Measurements from ENCODE around the gene RAB41.
"Not testable (repeated sequence)": the region's sequence is repeated elsewhere in the genome, so short reads cannot be mapped to it uniquely, and the experiment has no call there.

RAB41 gene

DNA sequence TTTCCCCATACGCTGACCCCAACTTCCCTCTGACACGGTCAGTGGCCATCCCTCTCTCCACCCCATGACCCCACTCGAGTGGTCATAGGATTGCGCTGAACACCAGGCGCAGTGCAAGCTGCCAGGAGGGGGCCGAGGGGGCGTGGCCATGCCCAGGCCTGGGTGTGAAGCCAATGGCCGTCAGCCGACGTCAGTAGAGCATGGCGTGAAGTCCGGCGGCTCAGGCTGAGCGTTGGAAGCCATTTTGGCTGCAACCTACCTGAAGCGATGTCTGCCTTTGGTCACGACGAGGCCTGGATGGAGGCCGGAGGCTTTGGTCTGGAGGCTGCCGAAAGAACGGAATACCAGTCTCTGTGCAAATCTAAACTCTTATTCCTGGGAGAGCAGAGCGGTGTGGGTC, at the start of gene RAB41:
TSS of gene RAB41 (plus strand) at position 222 of the 400 bp plus-strand sequence. CDS start at position 268, 46 bp downstream.
- DNase-seq (ENCODE audit: low spot score) = no peak

DNA sequence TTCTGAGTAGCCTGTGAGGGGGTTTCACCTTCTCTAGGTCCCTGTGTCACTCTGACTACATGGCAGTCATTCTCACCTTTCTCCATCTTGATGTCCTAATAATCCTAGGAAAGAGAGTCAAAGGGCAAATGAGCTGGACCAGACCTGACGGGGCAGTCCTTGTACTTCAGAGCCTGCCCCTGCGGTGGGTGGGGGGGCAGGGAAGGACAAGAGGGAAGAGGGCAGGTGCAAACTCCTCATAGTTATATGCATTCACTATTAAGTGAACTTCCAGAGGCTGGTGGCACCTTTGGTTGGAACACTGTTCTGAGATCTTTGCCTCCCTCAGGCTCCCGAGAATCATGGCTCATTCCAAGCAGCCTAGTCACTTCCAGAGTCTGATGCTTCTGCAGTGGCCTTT, 47.6 kb upstream of the RAB41 start, which contains the start of gene AWAT1:
TSS of gene AWAT1 (plus strand) at position 301 of the 400 bp plus-strand sequence. CDS start at position 342, 41 bp downstream.
- no peak for DNase-seq (ENCODE audit: low spot score)

DNA sequence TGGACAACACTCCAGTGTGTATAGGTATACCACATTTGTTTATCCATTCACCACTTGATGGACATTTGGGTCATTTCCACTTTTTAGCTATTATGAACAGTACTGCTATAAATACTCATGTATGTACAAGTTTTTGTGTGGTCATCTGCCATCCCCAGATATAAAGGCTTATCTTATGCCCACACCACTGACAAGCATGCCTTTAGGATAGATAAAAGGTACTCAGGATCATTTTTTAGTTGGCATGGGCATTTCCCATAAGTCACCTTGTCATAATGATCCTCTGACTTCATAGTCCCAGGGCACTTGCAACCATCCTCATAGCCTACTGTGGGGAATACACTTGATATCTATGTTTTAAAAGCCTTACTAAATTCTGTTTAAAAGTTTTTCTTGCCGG, 41.2 kb upstream of the RAB41 start:
- DNase-seq (ENCODE audit: low spot score) = no peak

DNA sequence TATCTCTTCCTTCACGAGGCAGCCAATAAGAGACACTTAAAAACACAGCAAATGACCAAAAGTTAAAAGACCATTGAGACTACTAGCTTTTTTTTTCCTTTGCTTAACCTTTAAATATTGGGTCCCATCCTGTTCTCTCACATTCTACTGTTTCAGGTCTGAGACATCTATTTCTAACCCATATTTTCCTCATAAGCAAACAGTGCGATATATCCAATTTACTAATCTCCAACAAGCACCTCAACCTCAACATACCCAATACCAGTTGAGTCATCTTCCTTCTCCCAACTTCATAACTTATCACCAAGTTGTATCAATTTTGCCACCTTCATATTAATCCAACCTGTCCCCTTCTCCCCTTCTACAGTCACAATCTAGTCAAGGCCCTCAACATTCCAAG, 40.5 kb upstream of the RAB41 start:
- DNase-seq (ENCODE audit: low spot score) = no peak

DNA sequence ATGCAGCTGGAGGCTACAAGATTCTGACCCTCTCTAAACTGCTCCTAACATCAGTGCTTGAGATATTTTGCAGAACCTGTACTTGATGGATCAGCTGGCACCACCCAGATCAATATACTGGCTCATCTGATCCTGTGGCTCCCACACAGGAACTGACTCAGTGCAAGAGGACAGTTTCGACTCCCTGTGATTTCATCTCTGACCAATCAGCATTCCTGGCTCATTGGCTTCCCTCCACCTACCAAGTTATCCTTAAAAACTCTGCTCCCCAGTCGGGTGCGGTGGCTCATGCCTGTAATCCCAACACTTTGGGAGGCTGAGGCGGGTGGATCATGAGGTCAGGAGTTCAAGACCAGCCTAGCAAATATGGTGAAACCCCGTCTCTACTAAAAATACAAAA, 38.4 kb upstream of the RAB41 start:
- not testable (repeated sequence) for DNase-seq (ENCODE audit: low spot score)

DNA sequence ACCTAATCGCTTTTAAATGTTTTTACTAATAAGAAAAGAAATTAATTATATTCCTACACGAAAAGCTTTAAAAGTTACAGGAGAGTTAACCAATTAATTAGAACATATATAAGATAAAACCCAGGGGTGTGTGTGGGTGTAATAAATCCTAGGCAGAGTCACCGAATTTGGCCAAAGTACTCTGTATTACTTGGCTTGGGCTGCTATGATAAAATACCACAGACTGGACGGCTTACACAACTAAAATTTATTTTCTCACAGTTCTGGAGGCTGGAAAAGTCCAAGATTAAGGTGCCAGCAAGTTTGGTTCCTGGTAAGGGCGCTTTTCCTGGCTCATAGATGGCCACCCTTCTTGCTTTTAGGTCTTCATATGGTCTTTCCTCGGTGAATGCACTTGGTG, 37.1 kb upstream of the RAB41 start:
- DNase-seq (ENCODE audit: low spot score) = no peak

DNA sequence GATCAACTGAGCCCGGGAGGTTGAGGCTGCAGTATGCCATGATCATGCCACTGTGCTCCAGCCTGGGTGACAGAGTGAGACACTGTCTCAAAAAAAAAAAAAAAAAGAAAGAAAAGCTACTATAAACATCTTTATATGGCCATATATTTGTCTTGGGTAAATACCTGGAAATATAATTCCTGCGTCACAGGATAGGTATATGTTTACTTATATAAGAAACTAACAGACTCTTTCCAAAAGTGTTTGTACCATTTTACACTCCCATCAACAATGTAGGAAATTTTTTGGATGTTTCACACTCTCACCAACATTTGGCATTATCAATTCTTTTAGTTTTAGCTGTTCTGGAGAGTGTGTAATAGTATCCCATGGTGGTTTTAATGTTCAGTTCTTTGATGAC, 34.7 kb upstream of the RAB41 start:
- DNase-seq (ENCODE audit: low spot score) = no peak

DNA sequence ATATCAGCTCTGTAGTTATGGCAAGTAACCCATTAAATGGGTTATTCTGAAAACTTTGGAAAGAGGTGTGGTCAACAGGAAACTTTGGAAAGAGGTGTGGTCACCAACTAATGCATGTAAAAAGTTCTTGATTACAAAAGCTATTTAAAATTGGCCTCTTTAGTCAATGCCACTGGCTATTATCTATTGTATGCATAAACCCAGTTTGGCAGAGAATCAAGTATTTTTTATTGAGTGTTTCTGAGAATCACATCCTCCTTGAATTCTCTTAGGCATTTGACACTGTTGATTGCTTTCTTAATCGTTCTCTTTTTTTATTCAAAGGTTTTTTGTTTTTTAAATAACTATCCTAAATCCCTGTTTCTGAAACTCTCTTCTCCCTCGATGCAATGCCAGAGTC, 29.5 kb upstream of the RAB41 start:
- DNase-seq (ENCODE audit: low spot score) = no peak

DNA sequence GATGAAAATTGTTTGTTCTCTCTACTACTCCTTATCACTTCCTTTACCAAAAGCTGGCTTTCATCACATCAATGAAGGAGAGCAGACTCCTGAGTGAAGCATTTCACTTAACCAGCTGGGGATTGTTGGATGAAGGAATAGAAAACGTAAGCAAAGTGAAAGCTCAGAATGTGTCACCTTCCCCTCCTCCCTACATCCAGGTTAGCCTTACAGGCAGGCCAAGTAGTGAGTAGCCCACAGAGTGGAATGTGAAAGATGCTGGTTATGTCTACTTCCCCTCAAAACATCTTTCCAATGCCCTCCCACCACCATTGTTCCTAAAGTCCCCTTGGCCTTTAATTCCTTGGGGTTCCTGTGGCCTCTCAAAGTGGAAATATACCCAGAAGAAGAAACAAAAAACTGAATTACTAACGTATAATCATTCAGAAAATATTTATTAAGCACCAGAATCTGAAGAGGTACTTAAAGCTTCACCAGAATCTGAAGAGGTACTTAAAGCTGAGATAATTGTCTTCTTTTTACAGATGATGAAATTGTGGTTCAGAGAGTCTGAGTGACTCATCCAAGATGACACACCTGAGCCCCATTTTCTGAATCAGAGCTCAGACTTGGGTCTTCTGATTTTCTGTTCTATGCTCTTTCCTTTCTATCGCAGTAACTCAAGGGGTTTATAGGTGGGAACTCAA, 28.5 kb upstream of the RAB41 start:
- DNase-seq (ENCODE audit: low spot score) = no peak

DNA sequence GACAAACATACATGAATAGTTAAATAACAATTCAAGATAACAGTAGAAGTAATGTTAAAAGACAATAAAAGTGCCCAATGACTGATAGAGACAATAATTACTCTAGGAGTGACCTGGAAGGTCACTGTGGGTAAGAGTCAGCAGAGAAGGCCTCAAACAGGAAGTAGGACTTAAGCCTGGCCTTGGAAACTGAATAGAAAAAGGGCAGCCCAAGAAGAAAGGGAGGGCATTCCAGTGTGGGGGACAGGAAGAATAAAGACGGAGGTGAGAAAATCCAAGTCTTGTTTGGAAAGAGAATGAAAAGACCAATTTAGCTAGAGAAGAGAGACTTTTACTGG, 27.9 kb upstream of the RAB41 start:
- no peak for DNase-seq (ENCODE audit: low spot score)

DNA sequence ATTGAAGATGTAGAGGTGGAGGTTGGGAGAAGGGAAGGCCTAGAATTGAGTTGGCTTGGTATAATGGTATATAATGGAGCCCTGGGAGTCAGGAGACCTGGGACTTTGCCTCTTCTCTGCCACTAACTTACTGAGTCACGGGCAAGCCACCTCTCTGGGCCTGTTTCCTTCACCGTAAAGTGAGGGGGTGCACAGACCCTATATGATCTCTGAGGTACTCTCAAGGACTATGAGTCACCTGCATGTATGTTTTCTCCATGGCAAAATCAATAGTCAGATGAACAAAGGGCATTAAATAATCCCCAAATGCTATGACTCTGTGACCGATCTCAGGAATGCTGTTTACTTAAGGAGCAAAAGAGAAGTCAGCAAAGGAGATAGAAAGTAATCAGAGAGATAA, 27.1 kb upstream of the RAB41 start:
- no peak for DNase-seq (ENCODE audit: low spot score)

DNA sequence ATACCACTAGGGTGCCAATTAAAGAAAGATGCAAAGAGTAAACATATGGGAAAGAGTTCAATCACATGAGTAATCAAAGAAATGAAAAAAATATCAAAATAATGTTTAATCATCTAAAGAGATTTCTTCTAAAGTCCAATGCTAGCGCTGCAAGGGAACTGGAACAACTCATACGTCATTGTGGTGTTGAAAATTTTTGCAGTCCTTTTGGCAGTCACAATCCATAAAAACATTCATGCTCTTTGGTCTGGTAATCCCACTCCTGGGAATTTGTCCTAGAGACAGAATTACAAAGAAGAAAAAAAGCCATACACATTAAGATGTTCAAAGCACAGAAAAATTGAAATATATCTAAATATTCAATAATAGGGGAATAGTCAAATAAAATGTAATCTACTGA, 26.5 kb upstream of the RAB41 start:
- DNase-seq (ENCODE audit: low spot score) = no peak

DNA sequence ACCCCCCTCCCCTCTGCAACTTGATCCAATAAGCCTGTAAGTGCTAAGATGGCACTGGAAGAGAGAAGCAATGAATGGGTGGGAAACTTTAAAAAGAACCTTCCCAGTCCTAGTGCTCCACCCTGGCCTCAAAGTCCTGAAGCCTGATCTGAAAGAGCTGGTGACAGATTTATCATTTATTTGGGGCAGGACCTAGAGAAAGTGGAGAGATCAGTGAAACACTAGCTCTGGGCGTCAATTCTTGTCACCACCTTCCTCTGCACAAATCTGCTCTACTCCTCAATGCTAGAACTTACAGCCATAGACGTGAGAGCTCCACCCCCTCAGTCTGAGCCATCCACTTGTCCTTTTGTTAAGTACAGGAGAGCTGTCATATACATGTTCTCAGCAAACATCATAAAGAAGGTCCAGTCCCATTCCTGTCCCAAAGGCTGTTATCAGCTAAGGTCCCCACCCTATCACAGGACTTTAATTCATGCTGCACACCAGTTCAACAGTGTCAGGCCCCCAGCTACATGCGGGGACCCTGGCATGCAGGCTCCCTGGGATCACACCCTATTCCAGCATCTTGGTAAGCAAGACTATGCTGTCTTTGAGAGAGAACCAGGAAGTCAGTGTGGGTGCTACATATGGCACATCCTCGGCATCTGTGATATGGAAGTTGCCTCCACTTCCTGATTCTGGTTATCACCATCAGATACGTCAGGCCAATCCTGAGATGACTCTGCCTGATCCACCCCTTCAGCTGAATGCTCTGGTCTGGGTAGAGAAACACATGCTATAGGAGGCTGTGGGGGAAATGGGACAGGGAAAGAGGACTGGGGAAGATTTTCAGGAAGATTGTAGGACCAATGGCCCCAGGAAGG, 24.3 kb upstream of the RAB41 start:
- DNase-seq (ENCODE audit: low spot score) = no peak

DNA sequence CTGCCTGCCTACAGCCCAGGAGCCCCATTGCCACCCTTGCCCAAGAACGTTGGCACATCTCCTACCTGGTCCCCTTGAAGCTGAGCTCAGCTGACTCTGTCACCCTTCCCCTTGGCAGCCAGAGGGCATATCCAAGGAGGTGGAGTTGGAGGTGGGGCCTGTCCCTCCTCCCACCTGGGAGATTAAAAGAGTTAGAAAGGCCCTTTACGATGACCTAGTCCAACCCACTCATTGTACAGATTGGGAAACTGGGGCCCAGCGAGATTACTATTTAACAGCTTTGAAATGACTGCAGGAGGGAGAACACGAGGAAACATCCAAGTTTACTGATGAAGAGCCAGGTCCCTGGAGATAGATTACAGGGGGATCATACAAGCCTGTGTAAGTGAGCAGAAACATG, 21.9 kb upstream of the RAB41 start, which contains the start of gene P2RY4:
TSS of gene P2RY4 (minus strand) at position 101 of the 400 bp plus-strand sequence. CDS start 580 bp downstream, outside the sequence.
- DNase-seq (ENCODE audit: low spot score) = no peak

DNA sequence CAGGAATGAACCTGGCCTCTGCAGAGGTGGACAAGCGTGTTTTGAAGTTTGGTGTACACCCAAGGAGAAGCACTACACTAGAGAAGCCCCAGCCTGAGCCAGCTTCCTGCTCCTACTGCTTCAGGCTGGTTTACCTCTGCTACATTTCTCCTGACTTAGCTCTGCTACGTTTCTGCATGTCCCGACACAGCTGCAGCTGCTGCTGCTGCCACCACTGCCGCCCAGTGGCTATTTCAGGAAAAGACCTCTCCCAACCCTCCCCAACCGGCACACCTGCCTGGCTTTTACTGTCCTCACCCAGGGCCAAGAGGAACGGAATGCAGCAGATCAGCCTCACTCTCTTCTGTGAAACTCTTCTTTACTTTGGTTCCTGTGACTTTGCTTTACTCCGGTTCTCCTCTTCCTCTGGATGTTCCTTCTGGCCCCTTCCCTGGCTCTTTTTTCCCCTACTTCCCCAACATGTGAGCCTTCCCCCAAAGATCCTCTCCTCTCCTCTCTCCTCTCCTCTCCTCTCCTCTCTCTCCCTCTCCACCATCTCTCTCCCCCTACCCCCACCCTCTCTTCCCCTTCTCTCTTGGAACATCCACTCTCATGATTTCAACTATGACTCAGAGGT, 18.9 kb upstream of the RAB41 start:
- peak; percentile 6 for DNase-seq (ENCODE audit: low spot score)

DNA sequence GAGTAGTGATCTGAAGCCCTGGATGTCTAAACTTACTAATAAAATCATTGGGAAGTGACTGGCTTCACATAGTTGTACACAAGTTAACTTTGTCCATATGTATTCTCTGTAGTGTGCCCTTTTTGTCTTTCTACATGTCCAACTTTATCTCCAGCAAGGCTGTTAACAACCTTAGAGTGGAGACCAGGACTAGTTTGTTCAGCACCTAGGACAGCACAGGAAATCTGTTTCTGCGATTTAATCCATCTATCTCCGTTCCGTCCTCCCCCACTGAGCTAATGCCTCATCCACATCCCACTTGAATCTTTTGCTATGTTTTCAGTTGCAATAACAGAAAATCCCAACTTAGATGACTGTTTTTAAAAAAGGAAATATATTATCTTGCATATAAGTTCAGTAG, 17.2 kb upstream of the RAB41 start:
- no peak for DNase-seq (ENCODE audit: low spot score)

DNA sequence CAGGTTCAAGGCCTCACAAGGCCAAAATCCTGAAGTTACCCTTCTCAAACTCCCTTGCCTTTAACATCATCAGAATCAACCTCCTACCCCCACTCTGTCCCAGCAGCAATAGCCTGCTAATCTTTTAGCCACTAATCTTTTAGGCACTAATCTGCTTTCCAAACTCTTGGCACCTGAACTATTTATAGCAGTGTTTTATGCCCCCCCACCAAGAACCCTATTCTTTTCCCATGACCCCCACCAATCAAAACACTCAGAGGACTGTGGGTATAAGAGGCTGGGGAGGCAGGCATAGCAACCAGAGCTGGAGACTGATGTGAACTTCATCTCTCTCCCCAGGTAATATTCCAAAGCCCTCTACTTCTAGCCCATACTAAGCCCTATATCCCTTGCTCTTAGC, 13.9 kb upstream of the RAB41 start, which contains the start of gene ARR3:
TSS of gene ARR3 (plus strand) at position 301 of the 400 bp plus-strand sequence. CDS start 1,052 bp downstream, outside the sequence.
- DNase-seq (ENCODE audit: low spot score) = no peak

DNA sequence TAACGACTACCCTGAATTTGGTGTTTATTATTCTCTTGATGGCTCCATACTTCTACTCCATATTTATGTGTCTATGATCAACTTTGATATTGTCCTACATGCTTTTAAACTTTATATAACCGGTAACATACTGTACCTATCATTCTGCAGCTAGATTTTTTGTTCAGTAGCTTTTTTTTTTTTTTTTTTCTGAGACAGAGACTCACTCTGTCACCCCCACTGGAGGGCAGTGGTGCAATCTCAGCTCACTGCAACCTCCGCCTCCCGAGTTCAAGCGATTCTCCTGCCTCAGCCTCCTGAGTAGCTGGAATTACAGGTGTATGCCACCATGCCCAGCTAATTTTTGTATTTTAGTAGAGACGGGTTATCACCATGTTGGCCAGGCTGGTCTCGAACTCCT, 7.9 kb upstream of the RAB41 start:
- not testable (repeated sequence) for DNase-seq (ENCODE audit: low spot score)

DNA sequence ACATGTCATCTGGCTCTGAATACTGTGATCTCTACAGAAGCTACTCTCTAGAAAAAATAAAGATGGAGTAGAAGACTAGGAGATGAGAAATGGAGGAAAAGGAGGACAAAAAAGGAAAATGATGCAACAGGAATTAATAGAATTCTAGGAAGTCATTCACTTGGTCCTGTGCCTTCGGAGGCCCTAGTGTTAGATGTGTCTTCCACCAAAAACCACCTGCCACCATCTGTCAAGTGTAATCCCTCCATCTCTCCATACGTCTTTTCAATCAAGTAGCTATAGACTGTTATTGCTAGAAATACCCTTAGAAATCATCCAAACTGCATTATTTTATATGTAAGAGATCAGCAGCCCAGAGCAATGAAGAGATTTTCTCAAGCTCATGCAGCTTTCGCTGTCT, 2.9 kb upstream of the RAB41 start:
- no peak for DNase-seq (ENCODE audit: low spot score)

DNA sequence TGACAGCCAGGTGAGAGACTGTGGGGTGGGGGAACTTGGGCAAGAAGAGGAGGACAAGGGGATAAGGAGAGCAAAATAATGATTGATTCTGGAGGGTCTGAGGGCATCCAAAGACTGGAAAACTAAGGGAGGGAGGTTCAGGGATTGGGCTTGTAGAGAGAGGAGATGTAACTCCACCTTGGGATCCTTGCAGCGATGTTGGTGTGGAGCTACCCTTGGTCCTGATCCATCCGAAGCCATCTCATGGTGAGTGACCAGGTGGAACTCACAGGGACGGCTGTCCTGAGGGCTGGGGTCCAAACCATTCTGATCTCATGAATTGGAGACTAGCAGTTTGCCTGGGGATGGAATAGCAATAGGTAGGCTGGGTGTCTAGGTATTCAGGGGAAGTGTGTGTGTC, 1.4 kb upstream of the RAB41 start:
- DNase-seq (ENCODE audit: low spot score) = no peak

DNA sequence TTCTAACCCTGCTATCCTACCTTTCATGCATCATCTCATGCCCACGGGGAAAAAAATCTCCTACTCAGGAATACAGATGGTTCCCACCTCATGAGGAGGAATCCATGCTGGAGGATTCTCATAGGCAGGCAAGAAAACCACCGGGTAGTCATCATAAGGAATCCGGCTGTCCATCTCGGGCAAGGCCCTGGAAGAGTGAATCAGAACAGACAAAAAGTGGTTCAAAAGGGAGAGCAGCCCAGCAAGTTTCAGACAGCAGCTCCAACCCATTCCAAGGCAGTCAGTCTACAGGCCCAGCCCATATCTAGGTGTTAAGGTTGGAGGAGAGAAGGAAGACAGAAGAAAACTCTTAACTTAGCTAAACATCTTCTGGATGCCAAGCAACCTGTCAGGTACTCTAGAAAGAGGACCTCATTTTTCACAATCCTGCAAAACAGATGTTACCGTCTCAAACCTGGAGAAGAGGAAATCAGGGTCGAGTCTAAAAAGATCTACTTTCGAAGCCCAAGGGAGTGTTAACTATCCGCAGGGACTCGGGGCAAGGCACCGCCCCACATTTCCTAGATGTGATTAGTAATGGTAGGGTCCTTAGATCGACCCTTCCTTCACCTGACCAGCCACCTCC, 7.3 kb downstream of the RAB41 start:
- DNase-seq (ENCODE audit: low spot score) = peak; percentile 4
